DLD1 (cell line): ENCODE data around the gene SRD5A3.

ENCODE experiments used
- in situ Hi-C: cut with HindIII; loops from 2 replicates; pipeline ENCODE4 v1.10.0; 2017; ENCODE audit warnings: low sequenced_read_pairs

The SRD5A3 gene

DNA sequence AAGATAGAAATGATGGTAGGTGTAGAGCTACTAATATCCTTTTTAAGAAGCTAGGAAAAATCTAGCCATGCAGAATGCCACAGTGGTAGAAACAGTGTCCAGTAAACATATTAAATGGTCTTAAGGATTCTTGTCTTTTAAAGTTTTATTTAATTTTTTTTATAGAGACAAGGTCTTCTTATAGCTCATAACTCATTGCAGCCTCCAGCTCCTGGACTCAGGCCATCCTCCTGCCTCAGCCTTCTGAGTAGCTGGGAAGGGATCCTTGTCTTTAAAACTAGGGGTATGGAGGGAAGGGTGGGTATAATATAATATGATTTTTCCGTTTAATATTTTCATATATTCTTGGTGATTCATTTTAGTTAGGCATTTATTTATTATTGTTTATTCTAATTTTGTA, 53.5 kb downstream of the SRD5A3 start:
- in situ Hi-C loops = loop anchor here (10.0 kb wide), 1 partner anchor 55 kb away; the partner anchor contains the start of gene SRD5A3

DNA sequence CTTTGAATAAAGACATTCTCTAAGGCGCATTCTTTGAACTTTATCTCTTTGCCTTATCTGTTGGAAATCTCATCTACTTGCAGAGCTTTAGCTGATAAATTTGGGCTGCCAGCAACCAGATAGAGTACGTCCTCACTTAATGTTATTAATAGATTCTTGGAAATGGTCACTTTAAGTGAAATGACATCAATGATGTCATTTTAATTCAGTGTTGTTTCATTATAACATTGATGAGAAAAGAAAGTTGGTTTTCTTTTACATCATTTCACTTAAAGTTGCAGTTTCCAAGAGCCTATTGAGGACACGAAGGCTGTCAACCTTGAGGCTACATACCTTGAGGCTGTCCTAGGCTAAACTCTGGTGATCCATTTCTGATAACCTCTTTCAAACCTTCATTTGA, 59.0 kb downstream of the SRD5A3 start:
- in situ Hi-C loops = no loop called here

DNA sequence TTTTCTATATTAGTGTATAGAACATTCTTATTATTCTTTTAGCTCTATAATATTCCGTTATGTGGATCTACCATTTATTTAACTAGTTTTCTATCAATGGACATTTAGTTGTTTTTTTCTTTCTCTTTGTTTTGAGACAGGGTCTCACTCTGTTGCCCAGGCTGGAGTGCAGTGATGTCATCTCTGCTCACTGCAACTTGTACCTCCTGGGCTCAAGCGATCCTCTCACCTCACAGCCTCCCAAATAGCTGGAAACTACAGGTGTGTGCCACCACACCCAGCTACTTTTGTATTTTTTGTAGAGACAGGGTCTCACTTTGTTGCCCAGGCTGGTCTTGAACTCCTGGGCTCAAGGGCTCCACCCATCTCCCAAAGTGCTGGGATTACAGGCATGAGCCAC, 60.5 kb downstream of the SRD5A3 start:
- in situ Hi-C loops = no loop called here

DNA sequence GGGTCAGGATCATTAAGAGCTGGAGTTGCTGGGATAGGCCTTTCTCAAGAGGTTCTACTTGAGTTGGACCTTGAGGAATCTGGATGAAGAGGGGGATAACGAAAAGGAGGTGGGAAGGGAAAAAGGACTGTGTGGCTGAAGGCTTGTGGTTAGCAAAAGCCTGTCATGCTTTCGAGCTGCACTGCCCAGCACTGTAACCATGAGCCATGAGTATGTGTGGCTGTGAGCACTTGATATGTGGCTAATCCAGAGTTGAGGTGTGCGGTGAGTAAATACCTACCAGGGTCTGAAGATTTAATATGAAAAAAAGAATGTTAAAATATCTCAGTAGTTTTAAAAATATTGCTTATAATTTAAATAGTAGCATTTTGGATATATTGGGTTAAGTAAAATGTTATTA, 61.1 kb downstream of the SRD5A3 start:
- in situ Hi-C loops = no loop called here

DNA sequence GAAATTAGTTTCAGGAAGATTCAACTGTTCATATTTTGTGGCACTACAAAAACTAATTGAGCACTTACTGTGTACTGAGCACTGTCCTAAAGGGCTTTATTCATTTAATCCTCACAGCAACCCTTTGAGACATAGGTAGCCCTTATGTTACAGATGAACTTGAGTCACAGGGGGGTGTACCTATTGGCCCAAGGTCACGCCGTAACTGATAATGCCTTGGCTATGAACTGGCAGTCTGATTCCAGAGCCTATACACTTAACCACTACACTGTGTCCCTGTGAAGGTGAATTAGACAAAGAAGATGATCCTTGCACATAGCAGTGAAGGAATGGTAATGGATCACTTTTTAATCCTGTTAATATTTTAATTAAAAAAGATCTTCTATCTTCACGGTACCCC, 61.7 kb downstream of the SRD5A3 start:
- in situ Hi-C loops = no loop called here

DNA sequence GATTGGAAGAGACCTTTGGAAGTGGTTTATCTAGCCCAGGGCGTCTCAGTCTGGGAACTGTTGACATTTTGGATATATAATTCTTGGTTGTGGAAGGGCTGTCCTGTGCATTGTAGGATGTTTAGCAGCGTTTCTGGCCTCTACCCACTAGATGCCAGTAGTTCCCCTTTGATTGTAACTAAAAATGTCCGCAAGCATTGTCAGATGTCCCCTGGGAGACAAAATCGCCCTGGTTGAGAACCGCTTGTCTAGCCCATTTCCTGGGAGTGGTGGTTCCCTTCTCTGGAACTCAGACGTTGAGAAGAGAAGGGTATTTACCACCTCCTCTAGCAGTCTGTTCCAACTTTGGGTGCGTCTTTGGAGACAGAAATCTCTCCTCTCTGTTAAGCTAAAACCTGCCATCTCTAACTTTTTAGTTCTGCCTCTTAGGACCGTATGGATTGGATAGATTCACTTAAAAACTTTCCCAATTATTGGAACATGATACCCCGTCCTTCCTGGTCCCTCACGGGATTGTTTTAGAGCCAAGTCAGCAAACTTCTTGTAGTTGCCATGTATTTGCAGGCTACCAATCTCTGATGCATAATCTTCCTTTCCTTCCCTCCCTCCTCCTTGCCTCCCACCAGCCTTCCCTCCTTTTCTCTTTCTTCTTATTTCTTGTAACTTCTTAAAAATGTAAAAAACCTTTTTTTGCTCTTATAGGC, 63.6 kb downstream of the SRD5A3 start:
- in situ Hi-C loops = no loop called here

DNA sequence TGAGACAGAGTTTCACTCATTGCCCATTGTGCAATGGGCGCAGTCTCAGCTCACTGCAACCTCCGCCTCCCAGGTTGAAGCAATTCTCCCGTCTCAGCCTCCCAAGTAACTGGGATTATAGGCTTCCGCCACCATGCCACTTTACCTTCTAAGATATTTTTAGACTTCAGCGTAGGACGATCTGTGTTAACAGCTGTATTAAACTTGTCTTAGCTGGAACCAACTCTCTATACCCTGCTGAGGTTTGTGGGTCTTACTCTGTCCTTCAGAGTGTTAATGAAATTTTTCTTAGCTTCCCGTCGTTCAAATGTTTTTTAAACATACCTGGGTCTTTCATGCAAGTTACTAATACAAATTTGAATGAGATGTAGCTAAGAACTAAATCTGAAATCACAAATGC, 64.4 kb downstream of the SRD5A3 start:
- in situ Hi-C loops = no loop called here

DNA sequence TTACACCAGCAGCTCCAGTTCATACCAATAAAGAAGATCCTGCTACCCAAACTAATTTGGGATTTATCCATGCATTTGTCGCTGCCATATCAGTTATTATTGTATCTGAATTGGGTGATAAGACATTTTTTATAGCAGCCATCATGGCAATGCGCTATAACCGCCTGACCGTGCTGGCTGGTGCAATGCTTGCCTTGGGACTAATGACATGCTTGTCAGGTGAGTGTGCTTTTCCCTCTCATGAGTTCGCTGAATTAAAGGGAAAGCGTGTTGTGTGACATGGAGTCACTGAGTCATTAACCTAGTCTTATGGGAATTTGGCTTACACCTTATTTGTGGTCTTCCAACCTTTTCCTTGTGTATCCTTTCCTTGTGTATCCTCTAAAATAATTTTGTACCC, 65.6 kb downstream of the SRD5A3 start:
- in situ Hi-C loops = no loop called here

DNA sequence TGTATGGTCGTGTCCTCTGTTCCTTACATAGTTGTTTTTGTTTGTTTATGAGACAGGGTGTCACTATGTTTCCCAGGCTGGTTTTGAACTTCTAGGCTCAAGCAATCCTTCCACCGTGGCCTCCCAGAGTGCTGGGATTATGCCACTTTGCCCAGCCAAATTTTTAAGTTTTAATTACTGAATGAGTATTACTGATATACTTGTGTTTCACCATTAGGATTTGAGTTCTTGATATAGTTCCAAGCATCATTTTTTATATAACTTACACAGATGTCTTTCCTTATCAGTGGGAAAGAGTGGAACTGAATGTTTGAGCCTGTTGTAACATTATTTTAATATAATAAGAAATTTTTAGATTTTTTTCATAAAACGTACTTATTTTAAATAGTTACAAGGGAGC, 70.1 kb downstream of the SRD5A3 start:
- in situ Hi-C loops = no loop called here
